Sigmoid colon (tissue), 4 donors: Measurements from ENCODE around the gene LOXHD1.

Source experiments
- CTCF ChIP-seq, 4 experiments: fragments of 450-650 bp in 3 of 4; fragments of 200-600 bp in 1 of 4; IDR thresholded peaks; one replicate each; pipeline ENCODE4 v1.5.1; 2016 to 2019; ENCODE audit warnings: antibody characterized with exemption in 4 of 4, mild to moderate bottlenecking in 3 of 4, moderate library complexity in 2 of 4
- EP300 ChIP-seq, 4 donors: sonication (generic); formaldehyde crosslinking; IDR thresholded peaks; one replicate each; pipeline ENCODE4 v1.6.1; 2017; ENCODE audit warnings: antibody characterized with exemption in 4 of 4
- POLR2A ChIP-seq, 2 donors: fragments of 450-650 bp; IDR thresholded peaks; one replicate each; pipeline ENCODE4 v1.6.1; 2016; ENCODE audit warnings: antibody characterized with exemption in 2 of 2, mild to moderate bottlenecking in 2 of 2, moderate library complexity in 2 of 2
- POLR2AphosphoS5 ChIP-seq, 4 donors: sonication (generic); formaldehyde crosslinking; IDR thresholded peaks; one replicate each; pipeline ENCODE4 v1.6.1; 2017; ENCODE audit warnings: antibody characterized with exemption in 4 of 4

- TF ChIP-seq POLR2A (IDR thresholded peaks at IDR 0.05) (no peak), POLR2AphosphoS5 (IDR thresholded peaks at IDR 0.05) (no peak), EP300 (IDR thresholded peaks at IDR 0.05) (no peak), CTCF (IDR thresholded peaks at IDR 0.05) (no peak)
Measured at GRCh38 chr18:46464926-46465655, 191.9 kb downstream of the LOXHD1 start.
